Neutrophil (primary cell): ENCODE results near the gene SPAG5.
A peak's percentile ranks its signal among the peaks of the same experiment; 100 is the strongest.

Experiments used
- H3K27ac ChIP-seq: fragments of 200-600 bp; sonication (generic); 2 replicates; pipeline ENCODE4 v1.5.1; 2016; ENCODE audit warnings: mild to moderate bottlenecking, moderate library complexity
- H3K27me3 ChIP-seq: fragments of 200-600 bp; sonication (generic); 2 replicates; pipeline ENCODE4 v1.6.0; 2016; ENCODE audit warnings: mild to moderate bottlenecking
- H3K36me3 ChIP-seq: fragments of 200-600 bp; sonication (generic); 2 replicates; pipeline ENCODE4 v1.5.1; 2017
- H3K4me1 ChIP-seq, 2 experiments: fragments of 200-600 bp in 1 of 2; sonication (generic) in 1 of 2; 1 replicate in 1 of 2; 2 replicates in 1 of 2; pipeline versions ENCODE4 v1.5.1 to v1.6.1; 2013 to 2016; ENCODE audit warnings: low read depth in 1 of 2, low read length in 1 of 2, mild to moderate bottlenecking in 1 of 2, moderate library complexity in 1 of 2; ENCODE audit not compliant: control insufficient read depth in 1 of 2, insufficient read depth in 1 of 2
- H3K4me3 ChIP-seq, 2 experiments: fragments of 200-600 bp in 1 of 2; sonication (generic) in 1 of 2; 1 replicate in 1 of 2; 2 replicates in 1 of 2; pipeline ENCODE4 v1.5.1; 2013 to 2016; ENCODE audit warnings: low read depth in 1 of 2, low read length in 1 of 2, mild to moderate bottlenecking in 1 of 2, moderate library complexity in 1 of 2
- H3K9me3 ChIP-seq: fragments of 200-600 bp; sonication (generic); 2 replicates; pipeline ENCODE4 v1.5.1; 2016
- CTCF ChIP-seq: fragments of 200-600 bp; sonication (generic); IDR thresholded peaks from 2 replicates; pipeline ENCODE4 v1.5.1; 2016; ENCODE audit warnings: antibody characterized with exemption

The SPAG5 gene

GRCh38 chr17:28569446-28569845 lies 29.4 kb downstream of the SPAG5 start:
- Histone ChIP-seq H3K4me1 (peaks cover 42% of the 10 kb centered on the region in 2 experiments), H3K27me3 (no peaks in the 10 kb centered on the region), H3K9me3 (no peaks in the 10 kb centered on the region), H3K36me3 (no peaks in the 10 kb centered on the region), H3K4me3 (no peak overlapping the region), H3K27ac (no peak overlapping the region)
- no peak for TF ChIP-seq CTCF

- Histone ChIP-seq H3K27me3 (no peaks in the 10 kb centered on the region), H3K36me3 (peaks cover 16% of the 10 kb centered on the region), H3K4me1 (peaks cover 42% of the 10 kb centered on the region in 2 experiments), H3K27ac (peak overlapping the region; percentile 50), H3K9me3 (no peaks in the 10 kb centered on the region), H3K4me3 (no peak overlapping the region)
- TF ChIP-seq CTCF: no peak
These were observed 31.2 kb downstream of the SPAG5 start for GRCh38 chr17:28567604-28568003.

GRCh38 chr17:28563475-28563874 lies 35.4 kb downstream of the SPAG5 start:
- H3K4me1 ChIP-seq: peaks cover 15 to 16% of the 10 kb centered on the region in 2 experiments
- H3K27ac ChIP-seq: no peak overlapping the region
- no peaks in the 10 kb centered on the region for H3K9me3 ChIP-seq
- peaks cover 56% of the 10 kb centered on the region for H3K36me3 ChIP-seq
- no peak for TF ChIP-seq CTCF
- H3K4me3 ChIP-seq: no peak overlapping the region
- no peaks in the 10 kb centered on the region for H3K27me3 ChIP-seq

DNA sequence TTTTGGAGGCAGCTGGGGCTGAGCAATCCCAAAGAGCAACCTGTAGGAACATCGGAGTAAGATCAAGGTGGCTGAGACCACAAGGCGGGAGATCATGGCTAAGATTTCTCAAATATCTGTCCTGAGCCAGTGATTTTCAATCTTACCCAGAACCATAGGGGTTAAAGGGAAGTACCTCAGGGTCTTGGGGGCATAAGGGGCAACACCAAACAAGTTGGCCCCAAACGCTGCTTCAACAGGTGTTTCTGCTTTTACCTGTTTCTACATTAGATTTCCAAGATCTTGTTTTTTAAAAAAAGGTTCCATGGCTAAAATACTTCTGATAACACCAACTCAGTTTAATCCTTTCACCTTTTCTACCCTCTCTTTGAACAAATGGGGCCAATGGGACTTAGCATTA lies 43.8 kb downstream of the SPAG5 start:
- no peak overlapping the region for H3K4me3 ChIP-seq
- H3K9me3 ChIP-seq: no peaks in the 10 kb centered on the region
- H3K27me3 ChIP-seq: no peaks in the 10 kb centered on the region
- H3K27ac ChIP-seq: no peak overlapping the region
- no peak for TF ChIP-seq CTCF
- peaks cover 23 to 29% of the 10 kb centered on the region in 2 experiments for H3K4me1 ChIP-seq
- H3K36me3 ChIP-seq: peaks cover 69% of the 10 kb centered on the region

DNA sequence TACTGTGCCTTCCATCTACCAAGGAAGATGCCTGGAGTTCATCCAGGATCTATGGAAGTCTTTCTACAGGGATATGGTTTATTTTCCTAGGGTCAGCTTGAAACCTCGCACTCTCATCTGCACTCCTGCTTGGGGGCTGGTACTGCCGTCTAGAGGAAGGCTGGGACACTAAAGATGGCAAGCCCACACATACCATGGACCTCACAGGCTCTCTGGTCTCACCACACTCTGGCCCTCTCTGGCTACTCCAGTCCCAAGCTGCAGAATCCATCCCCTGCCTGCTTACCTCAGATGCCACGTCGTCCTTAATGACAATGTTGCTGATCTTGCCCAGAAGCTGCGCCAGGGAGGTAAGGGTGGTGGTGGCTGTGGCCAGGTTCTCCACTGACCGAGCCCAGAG lies 44.3 kb downstream of the SPAG5 start:
- peaks cover 65% of the 10 kb centered on the region for H3K36me3 ChIP-seq
- no peak overlapping the region for H3K27ac ChIP-seq
- H3K4me1 ChIP-seq: peaks cover 28 to 34% of the 10 kb centered on the region in 2 experiments
- no peaks in the 10 kb centered on the region for H3K9me3 ChIP-seq
- TF ChIP-seq CTCF: no peak
- no peaks in the 10 kb centered on the region for H3K27me3 ChIP-seq
- H3K4me3 ChIP-seq: no peak overlapping the region

GRCh38 chr17:28553000-28553505 lies 45.8 kb downstream of the SPAG5 start:
- no peak for TF ChIP-seq CTCF
- Histone ChIP-seq H3K9me3 (no peaks in the 10 kb centered on the region), H3K4me1 (peaks cover 43 to 49% of the 10 kb centered on the region in 2 experiments), H3K27me3 (no peaks in the 10 kb centered on the region), H3K4me3 (peak overlapping the region; percentile 74 to 99), H3K36me3 (peaks cover 49% of the 10 kb centered on the region), H3K27ac (peak overlapping the region; percentile 86)
